HG02610 (cell line): Measurements from ENCODE around the gene MORC4.

Source experiments
- ATAC-seq: cut with Tn5 transposase; IDR thresholded peaks from one replicate; pipeline ENCODE4 v1.9.1; 2021; ENCODE audit warnings: mild to moderate bottlenecking, moderate library complexity; ENCODE audit not compliant: unreplicated experiment

The MORC4 gene

DNA sequence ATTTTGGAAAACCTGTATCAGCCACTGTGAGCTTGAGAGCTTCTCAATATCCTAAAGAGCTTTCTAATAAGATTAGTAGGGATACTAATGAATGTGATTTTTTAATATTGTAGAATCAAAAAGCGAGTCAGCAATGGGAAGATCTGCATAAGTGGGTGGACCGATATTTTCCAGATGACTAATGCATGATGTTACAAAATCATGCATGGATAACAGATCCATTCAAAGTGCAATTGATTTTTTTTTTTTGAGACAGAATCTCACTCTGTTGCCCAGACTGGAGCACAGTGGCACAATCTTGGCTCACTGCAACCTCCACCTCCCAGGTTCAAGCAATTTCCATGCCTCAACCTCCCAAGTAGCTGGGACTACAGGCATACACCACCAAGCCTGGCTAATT lies 87.1 kb downstream of the MORC4 start:
- ATAC-seq = no peak

DNA sequence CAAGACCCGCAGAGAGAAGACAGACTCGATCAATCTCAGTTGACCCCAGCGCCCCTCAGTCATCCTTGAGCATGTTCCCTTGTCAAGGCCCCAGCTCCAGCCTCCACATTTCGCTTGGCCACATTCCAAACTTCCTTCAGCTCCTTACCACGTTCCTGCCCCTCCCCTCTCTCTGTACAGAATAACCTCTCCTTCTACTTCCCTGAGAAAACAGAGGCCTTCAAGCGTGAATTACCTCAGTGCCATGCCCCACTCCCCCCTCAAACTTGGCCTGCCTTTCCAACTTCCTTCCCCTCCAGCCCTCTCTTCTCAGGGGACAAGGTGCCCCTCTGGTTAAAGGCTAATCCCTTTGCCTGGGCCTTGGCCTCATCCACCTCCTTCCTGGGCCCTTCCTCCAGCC lies 93.7 kb downstream of the MORC4 start:
- no peak for ATAC-seq

DNA sequence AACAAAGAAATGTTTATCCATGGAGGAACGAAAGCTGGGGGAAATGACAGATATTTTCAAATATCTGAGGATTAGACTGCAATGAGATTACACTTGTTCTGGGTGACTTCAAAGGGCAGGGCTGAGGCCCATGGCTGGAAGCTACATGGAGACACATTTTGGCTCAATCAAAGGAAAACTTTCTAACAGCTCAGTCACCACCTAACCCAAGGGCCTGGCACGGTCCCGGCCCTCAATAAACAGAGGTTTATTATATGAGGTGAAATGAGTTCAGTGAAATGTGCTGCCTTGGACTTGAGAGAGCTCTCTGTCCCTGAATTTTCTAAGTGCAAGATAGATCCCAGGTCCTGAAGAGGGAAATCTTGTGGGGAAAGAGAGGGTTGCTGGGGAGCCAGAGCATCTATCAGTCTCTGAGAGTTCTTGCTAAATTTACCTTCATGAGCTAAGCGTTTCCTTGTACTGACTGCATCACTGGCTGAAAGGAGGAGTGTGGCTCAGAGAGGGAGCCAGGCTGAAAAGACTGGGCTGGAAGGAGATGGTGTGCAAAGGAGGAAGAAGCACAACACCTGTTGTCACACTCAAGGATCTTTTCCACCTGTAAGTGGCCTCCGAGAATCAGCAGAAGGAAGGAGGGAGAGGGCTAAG lies 94.8 kb downstream of the MORC4 start:
- no peak for ATAC-seq

DNA sequence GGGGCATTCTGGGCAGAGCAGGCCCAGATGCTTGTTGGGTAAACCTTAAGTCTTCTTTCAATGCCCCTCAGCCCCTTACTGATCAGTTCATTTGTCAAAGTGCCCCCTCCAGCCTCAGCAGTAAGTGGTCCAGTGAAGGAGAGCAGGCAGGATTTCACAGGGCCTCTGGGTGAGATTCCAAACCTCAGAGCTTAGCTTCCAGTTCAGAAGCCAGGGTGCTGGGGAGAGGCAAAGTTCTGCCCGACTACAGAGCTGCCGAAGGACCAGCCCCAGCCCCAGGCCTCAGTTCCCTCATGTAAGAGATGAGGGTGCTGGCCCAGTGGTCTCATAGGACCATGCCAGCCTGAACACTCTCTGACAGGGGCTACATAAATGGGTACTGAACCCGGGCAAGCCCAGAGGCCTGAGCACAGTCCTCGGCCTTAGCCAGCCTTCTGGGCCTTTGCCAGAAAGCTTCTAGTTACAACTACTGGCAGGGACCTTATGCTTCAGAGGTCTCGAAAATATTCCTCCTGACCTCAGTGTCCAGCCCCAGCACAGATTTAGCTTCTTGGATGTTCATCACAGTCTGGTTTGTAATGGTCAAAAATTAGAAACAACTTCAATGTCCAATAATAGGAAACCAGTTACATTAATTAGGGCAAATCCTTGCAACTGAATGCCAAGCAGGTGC lies 96.0 kb downstream of the MORC4 start:
- no peak for ATAC-seq

DNA sequence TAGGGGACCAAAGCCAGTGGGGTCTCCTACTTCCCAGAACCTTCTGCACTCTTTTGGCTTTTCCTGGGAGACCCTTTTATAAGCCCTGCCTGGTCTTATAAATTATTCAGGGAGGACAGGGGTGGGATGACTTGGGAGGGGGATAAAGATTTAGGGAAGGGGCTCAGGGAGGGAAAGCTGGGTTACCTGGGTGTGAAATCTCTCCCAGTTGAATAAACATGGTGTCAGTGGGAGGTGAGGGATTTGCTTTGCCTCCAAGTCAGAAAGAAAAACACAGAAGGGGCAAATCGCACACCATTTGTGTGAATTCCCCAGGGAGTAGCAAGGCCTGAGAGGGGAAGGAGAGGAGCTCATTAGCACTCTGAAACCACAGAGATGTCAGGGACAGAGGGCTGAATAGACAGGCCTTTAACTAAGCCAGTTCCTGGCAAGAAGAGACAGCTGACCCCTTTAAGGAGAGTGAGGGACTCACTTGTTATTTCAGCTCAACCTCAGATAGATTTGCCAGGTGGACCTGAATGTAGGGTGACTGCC lies 96.7 kb downstream of the MORC4 start, which contains the start of gene RIPPLY1:
TSS of gene RIPPLY1 (minus strand) at position 51 of the 534 bp plus-strand sequence. CDS start 54 bp downstream, outside the sequence.
- no peak for ATAC-seq

DNA sequence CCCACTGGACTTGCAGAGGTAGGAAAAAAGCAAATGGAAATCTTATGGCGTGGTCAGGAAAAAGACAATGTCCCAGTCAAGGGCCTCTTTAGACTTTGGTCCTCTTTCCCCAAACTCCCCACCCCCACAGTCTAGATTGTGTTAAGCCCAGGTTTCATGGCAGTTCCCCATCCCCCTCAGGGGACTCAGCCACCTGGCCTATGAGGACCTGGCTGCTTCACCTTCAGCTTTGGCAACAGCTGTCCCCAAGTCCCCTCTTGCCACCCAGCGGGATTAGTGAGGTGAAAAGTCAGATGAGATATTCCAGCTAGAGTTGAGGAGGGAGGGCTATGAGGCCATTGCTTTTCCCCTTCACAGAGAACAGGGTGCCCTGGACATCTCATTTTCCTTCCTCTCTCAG lies 97.3 kb downstream of the MORC4 start:
- ATAC-seq = no peak

DNA sequence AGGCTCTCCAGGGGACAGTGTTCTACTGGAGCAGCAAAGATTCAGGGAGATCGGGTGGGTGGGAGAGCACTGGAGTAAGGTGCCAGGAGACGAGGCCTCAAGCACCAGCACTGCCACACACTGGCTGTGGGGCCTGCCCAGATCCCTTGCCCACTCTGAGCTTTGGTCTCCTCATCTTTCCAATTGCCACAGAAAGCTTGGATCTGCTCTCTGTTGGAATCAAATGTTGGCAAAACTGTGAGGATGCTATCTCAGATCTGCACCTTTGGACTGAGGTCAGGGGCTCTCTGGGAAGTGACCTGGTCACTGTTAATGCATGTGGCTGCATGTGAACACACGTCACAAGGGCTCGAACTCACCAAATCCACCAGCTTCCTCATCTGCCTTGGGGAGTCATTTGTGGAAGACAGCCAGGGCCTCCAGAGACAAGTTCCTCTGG lies 98.2 kb downstream of the MORC4 start:
- ATAC-seq = no peak

DNA sequence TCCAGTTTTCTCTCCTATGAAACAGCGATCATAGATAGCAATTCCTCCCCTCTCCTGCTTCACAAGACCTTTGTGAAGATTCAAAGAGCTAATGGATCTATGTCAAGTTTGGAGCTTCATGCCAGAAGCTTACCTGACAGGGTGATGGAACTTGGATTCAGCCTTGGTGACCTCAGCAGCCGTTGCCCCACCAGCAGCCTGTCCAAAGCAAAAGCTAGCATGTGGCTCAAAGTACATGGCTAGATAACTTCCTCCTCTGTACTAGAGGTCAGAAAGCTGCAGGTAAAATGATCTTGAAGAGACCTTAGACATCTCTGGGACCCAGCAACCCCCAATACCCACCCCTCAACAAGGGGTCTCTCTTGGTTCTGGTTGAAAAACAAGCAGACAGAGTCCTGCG lies 98.7 kb downstream of the MORC4 start:
- ATAC-seq = no peak

DNA sequence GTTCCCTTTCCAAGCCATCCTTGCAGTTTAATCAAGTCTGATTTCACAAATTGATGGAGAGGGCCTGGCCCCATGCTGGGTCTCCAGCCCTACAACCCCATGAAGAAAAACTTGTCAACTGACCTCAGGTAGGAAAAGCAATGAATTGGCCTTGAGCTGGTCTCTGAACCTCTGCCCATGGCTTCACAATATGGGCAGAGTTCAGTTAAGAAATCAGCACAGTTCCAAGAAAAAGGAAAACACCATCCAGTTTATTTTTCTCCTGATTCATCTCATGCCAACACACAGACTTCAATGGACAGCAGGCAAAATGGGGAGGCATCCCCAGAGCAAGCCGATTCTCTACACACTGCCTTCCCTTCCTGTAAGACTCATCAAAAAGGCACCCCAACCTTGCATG lies 100.2 kb downstream of the MORC4 start:
- ATAC-seq = no peak

DNA sequence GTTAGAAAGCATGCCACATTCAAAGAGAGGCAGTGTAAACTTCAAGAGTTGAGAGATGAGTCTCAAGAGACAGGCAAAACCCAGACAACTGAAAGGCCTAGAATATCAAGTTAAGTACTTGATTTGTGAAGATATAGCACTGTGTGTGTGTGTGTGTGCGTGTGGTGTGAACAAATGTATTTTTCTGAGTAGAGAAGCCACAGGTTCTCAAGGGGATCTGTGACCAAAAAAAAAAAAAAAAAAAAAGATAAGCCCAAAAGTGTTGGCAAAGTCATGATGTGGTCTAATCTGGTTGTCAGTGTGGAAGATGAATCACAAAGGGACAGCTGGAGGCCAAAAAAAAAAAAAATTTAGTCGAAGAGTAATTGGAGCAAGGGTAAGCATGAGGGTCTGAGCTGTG lies 100.7 kb downstream of the MORC4 start:
- no peak for ATAC-seq

DNA sequence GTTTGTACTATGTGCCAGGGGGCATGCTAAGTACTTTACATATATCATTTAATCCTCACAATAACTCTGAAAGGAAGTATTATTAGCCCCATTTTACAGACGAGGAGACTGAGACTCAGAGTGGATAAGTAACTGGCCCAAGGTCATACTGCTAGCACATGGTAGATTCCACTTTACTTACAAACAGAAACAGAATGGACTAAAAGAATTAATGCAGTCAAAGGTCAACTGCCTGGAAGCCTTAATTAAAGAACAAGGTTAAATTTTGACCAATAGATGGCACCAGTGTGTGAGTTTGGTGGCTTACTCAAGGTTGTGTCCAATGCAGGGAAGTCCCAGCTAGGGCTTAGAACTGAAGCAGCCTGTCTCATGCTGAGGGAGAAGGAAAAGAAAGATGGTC lies 101.5 kb downstream of the MORC4 start:
- ATAC-seq = peak; percentile 60

DNA sequence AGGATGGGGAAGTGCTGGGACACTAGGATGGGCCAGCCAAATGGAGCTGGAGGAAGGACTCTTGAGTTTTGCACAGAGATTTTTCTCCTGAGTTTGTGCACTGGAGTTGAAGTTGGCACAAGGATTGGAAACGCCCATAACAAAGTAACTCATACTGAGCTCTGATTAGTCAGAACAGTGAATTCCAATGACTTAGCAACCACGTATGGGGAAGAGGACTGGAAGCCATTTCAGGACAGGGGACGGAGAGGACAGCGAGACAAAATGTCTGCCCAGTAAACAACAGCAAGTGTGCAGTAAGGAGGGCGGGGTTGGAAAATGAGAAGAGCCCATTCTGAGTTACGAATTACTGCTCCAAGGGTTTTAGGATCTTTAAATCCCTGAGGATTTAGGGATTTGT lies 102.8 kb downstream of the MORC4 start:
- ATAC-seq = no peak

DNA sequence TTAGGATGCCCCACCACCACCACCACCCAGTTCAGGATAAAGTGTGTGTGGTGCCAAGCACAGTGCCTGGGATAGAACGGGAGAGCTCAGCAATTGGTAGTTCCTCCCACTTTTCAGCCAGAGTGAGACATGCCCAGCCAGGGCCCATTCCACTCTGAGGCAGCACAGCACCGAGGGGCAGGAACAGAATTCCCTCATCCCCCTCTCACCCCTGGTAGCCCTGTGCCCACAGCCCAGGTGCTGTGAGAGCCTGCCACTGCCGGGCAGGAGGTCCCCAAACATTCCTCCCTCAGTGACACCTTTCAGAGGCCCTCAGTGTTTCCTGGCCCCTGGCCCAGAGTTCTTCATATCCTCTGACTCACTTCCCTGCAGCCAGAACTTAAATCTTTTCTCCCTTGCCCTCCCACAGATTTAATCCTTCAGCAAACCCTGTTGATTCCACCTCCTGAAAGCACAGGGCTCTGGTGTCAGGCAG lies 105.0 kb downstream of the MORC4 start:
- no peak for ATAC-seq

DNA sequence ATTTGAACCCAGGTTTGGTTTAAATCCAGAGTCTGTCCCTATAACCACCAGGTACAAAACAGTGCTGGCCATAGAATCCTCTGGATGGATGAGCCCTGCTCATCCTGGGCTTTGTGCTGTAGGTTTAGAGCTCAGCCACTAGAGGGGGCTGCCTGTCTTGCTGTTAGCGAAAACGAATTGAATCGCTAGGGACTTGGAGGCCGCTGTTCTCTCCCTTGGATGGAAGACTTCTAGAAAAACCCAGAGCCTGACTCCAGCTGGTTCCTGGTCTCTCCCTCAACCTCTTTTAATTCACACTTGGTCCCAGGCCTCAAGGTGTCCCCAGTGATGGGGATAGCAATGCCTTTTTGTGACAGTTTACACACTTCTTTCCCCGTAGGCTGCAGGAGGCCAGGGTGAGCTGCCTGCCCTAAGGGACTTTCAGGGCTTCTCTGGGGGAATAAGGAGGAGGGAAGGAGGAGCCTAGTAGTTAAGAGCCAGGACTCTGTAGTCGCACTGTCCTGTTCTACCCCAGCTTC lies 105.6 kb downstream of the MORC4 start:
- ATAC-seq = peak; percentile 77

DNA sequence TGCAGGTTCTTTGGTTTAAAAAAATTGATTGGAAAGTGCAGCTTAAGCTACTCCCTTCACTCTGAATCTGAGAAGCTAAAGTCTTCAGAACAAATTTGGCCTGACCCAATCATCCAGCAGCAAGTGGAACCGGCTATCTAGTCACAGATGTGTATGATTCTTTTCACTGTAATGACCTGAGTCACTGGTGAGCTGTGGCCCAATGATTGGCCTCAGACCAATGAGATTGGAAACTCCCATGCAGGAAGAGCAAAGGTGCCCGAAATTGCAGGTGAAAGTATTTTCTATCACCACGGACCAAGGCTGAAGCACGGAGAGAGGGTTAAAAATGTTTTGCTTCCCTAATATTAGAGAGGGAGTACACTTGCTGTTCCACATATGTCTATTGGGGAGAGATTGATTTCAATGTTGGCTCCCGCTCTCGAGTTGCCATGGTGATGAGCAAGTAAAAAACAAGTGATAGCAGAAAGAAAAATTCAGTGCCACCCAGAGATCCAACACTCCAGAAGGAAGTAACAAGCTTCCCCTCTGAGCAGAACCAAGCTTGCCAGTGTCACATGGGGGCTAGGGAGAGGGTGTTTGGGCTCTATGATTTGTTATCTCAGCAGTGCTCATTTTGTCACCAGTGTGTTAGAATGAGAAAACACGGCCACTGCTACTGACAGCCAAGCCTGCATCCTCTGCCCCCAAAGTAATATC lies 108.1 kb downstream of the MORC4 start:
- no peak for ATAC-seq
